Embryonic facial prominence (tissue), 1 donor: Measurements from ENCODE around the gene NEK10.
"Not testable (repeated sequence)": the region's sequence is repeated elsewhere in the genome, so short reads cannot be mapped to it uniquely, and the experiment has no call there.

Experiments
- DNase-seq: peaks from one replicate; pipeline ENCODE4 v3.0.0-alpha.2; 2016; ENCODE audit errors: extremely low spot score

The NEK10 gene, protein sequence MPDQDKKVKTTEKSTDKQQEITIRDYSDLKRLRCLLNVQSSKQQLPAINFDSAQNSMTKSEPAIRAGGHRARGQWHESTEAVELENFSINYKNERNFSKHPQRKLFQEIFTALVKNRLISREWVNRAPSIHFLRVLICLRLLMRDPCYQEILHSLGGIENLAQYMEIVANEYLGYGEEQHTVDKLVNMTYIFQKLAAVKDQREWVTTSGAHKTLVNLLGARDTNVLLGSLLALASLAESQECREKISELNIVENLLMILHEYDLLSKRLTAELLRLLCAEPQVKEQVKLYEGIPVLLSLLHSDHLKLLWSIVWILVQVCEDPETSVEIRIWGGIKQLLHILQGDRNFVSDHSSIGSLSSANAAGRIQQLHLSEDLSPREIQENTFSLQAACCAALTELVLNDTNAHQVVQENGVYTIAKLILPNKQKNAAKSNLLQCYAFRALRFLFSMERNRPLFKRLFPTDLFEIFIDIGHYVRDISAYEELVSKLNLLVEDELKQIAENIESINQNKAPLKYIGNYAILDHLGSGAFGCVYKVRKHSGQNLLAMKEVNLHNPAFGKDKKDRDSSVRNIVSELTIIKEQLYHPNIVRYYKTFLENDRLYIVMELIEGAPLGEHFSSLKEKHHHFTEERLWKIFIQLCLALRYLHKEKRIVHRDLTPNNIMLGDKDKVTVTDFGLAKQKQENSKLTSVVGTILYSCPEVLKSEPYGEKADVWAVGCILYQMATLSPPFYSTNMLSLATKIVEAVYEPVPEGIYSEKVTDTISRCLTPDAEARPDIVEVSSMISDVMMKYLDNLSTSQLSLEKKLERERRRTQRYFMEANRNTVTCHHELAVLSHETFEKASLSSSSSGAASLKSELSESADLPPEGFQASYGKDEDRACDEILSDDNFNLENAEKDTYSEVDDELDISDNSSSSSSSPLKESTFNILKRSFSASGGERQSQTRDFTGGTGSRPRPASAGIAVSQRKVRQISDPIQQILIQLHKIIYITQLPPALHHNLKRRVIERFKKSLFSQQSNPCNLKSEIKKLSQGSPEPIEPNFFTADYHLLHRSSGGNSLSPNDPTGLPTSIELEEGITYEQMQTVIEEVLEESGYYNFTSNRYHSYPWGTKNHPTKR

DNA sequence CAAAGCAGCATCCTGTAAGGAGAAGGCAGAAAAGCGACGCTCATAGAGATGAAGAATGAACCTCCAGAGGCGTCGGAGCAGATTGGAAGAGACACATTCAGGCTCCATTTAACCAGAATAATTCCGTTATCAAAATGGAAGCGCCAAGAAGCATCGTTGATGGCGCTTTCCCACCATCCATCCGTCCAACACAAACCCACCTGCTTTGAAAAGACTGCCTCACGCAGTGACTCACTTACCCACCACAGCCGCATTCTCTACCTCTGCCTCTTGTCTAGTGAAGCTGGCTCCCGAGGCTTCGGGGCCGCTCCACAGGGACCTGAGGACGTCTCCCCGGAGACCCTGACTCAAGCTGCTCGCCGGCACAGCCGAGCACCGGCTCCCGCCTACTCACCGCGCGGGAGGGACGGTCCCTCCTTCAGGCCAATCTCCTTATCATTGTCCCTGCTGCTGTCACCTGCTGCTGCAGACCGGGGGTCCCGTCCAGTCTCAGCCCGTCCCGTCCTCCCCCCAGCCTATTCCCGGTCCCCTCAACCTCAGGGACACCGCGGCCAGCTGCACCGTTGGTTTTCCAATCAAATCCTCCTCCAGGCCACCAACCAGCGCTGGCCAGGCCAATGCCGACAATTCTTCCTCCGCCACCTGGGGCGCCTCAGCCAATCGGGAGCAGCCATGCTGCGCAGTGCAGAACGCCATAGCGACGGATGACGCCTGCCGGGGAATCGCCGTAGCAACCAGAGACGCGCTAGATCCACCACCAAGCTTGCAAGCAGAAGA, at the start of gene NEK10:
NEK10 (minus strand) TSS at position 553 of the 777 bp plus-strand sequence. CDS start 16,501 bp downstream, outside the sequence.
- DNase-seq = peak; percentile 78

DNA sequence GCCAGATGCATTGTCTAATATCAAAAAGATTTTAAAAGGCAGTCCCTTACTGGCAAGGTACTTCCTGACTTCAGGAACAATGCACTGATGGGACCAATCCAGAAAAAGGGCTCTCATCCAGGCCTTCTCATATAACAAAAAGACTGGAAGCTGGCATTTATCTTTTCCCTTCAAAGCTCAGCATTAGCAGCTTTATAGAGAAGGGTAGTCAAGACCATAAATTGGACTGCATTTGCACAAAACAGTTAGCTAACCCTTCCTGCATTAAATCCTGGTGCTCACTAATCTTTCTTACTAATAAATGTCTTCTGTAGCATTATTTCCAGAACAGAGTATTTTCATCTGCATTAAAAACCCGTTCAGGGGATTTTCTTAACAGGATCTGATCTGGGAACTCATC, 46.0 kb upstream of the NEK10 start:
- DNase-seq = no peak

DNA sequence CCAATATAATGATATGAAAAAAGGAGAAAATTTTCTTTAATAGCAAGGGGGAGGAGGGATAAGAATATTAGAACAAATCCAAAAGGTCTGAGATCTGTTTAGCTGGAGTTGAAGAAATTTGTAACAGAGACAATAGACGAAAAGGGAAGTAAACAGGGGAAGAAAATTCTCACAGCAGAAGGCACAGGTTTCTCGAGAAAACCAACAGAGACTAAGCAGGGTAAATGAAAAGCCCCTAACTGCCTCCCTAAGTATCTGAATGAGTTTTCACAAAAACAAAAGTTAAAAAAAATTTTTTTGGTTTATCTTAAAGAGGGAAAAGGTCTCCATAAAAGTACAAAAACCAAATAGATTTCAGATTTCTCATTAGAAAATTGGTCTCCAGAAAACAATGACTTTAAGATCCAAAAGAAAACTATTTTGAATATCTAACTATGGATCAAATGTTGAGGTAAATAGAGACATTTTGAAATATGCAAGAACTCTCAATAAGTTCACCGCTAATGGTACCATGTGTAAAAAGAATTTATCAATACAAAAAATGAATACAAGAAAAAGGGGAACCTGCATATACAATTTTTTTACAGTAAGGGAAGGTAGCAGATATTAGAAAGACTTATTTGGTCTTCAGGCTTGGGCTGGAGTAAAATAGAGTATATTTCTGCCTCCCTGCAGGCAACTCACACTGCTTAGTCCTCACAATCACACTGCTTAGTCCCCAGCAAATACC, 23.9 kb upstream of the NEK10 start:
- DNase-seq = no peak

DNA sequence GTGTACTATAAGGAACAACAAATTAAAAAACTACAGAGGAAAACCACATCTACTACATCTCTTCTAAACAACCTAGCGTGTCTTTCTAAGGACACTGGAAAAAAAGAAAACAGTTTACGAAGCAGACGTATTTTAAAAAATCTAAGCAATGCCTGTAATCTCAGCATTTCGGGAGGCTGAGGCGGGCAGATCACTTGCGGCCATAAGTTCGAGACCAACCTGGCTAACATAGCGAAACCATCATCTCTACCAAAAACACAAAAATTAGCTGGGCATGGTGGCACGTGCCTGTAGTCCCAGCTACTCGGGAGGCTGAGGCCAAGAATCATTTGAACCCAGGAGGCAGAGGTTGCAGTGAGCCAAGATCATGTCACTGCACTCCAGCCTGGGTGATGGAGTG, 23.2 kb upstream of the NEK10 start:
- not testable (repeated sequence) for DNase-seq

DNA sequence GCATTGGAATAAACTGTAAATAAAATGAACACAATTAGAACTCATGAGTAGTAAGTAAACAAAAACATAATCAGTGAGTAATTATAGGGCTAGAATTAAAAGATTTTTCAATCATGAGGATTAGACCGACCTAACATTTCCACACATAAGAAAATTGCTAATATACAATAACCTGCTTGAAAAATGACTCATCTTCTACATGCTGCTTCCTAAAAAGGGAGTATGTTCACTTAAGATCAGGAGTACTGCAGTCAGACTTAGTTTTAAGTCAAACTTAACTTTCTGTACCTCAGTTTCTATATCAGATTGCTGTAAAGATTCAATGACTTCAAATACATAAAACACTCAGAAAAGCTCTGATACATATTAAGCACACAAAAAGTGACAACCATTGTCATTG, 22.6 kb upstream of the NEK10 start:
- no peak for DNase-seq

DNA sequence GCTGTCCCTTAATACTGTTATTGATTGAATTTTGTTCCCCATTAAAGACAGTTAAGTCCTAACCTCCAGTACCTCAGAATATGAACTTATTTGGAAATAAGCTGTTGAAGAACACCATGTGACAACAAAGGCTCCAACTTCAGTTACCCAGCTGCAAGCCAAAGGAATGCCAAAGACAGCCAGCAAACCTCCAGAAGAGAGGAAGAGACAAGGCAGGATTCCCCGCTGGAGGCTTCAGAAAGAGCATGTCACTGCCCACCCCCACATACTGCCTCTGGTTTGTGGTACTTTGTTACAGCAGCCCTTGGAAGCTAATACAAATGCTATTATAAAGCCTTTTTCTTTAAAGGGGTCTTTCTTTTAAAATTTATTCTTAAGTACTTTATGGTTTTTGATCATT, 18.4 kb upstream of the NEK10 start:
- no peak for DNase-seq

DNA sequence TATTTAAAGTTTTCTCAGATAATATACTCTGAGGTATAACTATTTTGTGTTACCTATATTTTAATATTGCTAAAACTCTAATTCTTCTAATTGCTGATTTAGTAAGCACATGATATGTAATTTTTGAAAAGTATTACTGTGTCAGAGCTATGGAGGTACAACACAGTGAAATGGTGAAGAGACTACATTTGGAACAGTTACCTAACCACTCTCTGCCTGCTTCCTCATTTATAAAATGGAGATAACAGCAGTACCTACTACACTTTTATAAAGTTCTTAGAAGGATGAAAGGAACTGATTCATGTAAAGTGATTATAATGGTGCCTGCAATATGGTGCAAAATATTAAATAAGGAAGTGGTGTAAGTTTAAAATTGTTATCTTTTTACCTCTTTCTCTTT, 16.3 kb upstream of the NEK10 start:
- no peak for DNase-seq

DNA sequence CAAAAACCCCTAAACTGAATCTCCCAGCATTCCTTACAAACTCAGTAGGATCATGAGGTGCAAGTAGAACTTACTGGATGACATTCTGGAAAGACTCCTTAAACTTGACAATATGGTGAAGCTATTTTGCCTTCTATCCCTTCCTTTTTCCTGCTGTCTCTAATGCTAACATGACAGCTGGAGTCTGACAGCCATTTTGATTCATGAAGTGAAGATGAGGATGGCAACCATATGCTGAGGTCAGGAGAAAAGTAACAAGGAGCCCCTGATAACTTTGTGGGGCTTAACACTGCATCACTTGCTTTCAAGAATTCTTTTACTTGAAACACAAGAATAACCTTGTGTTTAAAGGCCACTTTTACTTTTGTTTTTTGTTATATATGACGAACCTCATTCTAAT, 15.0 kb upstream of the NEK10 start:
- DNase-seq = no peak

DNA sequence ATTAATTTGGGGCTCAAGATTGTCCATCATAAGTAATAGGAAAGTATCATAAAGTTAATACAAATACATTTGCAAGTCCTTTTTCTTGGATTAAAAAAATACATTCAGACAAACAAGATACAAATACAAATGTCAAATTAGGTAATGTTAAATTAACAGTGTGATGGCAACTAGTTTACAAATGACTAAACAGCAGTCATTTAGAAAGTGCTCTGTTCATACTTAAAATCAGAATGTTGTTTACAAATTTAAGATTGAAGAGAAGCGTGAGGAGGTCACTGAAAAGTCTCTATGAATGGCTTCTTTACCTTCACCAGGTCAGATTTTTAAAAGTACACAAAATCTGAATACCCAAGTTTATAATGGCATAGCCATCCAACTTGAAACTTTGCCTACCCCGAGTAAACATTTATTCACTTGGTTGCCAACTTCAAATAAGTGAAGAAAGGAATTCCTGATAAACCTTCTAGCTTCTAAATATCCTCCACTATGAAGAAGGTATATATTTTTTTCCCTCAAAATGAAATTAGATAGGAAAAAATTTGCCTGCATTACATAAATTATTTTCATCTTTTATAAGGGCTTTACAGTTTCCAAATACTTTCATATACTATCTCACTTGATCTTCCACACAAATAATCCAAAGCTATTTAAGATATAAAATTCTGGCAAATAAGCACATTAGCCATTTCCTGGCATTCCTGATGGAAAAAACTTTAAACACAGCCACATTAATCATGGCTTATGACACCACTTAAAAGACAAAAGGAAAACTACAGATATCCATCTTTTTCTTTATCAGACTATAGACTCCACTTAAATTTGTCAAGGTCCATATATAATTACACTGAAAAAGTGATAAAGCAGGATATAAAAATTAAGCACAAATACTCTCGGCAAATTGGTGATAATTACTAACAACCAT, 11.5 kb upstream of the NEK10 start:
- no peak for DNase-seq

DNA sequence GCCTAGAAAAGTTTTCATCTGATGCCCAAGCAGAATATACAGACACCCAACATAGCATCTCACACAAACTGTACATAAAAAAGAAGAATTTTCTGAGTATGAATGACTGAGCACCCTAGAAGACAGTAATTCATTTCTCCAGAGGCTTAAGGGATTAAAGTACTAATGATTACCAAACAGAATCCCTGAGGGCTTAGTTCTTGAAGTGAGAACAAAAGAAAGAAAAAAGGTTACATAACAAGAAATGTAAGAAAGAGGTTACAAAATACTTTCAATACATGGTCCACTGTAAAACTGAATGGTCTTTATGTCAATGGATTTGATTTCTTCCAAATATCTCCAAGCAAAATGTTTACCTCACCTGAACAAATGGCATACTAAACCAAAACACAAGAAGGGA, 9.1 kb upstream of the NEK10 start:
- DNase-seq = no peak

DNA sequence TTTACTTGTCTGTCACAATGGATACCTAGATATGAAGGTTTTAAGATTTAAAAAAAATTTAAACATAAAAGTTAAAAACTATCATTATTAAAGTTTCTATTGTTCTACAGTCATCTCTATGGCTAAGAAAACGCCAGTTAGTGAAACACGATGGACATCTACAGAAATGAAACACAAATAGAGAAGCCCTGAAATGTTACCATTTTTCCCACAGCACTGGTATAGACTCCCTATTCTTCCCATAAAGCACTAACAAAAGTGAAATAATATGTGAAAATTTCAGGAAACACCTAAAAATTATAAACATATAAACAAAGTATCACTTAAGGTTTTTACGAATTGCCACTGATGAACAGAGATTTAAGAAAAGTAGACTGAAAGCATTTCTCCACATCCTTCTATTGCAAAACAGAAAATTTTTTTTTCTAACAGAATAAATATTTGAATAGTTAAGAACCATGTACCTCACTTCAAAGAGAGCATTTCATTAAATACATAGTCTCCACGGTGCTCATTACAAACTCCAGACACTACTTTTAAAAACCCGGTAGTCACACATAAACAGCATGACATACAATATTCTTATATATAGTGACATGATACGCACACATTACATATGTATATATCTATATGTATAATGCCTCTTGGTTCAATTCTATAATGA, 7.1 kb upstream of the NEK10 start:
- no peak for DNase-seq

DNA sequence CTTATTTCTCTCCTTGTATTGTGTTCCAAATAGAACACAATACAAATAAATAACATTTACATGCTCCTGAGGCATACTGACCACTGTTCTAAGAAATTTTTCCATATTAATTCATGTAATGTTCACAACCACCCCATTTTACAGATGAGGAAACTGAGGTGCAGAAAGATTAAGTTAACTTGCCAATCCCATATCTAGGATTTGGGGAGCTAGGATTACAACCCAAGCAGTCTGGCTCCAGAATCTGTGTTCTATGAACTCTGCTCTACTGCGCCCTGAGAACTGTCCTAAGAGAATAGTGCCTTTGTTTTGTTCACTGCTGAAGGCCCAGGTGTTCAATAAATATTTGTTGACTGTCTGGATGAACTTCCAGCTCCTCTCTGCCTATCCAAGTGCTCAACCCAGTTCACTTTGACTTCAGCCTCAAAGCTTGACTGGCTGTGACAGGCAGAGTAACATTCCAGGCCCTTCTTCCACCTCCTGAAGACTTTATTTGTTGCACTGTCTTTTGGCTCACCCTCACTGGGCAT, 3.1 kb downstream of the NEK10 start:
- DNase-seq = no peak

DNA sequence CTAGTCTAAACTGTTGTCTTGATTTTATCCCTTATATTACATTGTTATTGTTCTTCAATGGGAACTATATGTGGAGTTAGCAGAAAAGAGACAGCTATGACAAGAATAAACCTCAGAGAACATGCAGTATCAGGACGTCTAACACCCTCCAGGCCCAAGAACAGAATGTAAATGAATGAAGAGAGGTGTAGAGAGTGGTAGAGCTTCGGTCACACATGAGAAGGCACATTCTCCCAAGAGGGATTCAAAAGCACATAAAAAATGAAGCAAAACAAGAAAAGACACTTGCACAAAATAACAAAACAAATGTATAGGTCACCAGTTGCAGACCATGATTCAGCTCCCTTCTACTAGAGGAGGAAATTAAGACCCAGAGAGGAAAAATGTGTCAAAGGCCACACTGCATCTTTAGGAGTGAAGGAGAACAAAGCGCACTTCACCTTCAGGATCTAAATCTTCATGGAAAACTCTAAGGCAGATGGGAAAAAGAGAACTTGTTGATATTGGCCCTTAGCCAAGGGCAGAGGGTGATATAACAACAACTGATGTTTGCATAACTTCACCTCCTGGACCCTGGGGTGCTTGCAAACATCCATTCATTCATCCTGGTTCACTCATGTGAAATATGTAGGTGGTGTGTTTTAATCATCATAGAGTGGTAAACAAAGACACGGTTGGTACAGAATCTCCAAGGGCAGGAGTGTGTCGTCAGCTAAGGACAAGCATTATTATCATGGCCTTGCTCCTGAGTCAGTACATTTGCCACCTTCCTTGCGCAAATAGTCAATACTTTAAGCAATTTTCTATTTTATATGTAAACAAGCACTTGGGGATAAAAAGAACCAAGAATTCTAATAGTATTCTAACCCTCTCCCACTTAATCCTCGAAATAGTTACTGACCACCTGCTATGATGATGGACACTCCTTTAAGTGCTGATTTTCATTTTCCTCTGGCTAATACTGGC, 8.8 kb downstream of the NEK10 start:
- no peak for DNase-seq

DNA sequence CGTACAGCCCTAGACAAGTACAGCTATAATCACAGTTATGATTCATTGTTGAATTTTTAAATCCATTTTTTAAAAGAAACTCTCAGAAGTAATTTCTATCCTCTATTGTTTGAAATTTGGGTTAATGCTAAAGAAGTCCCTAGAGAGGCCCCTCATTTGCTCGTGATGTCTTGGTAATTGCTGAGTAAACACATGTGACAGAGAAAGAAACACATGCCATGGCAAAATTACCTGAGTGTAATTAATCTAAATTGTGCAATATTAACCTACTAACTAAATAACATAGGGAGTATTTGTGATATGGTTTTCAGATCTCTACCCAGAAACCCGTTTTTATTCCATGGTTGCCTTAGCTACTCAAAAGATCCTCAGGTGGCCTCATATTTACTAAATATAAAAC, 10.8 kb downstream of the NEK10 start:
- no peak for DNase-seq

DNA sequence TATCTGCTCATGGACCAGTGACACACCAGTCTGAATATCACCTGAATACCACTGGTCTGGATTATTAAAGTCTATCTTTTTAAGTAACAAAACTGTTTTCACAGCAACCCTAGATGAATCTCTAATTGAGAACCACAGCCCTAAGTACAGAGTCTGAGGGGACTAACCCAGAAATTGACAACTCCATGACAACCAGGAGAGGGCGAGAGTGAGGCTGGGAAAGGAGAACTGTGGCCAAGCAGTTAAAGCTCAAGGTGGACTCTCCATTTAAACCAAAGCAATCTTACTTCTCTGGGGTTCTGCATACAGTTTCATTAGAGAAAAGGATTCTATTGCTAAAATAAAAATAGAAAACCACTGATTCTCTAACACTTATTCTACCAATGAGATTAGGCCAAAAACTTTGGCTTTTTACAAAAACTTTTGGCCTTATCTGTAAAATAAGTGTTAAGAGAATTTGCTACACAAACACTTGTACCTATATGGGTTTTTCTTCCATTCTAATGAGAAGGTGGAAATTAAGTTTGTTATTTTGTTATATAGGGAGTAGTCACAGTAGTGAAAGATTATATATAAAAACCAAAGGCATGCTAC, 11.4 kb downstream of the NEK10 start:
- DNase-seq = no peak

DNA sequence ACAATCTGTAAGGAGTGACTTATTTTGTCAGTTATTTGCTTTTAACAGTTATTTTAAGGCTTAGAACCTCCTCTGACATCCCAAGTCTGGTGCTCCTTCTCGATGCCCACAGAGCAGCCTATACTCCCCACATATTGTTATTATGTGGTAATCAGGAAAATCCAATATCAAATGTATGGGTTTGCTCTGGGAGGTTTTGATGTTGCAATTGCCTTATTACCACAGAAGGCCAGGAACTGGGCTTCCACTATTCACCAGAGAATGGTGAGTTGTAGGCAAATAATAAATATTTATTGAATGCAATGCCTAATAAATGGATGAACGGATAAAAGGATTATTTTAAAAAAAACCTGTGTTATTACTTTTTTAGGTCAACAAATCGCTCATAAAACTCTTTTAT, 12.2 kb downstream of the NEK10 start:
- DNase-seq = no peak

DNA sequence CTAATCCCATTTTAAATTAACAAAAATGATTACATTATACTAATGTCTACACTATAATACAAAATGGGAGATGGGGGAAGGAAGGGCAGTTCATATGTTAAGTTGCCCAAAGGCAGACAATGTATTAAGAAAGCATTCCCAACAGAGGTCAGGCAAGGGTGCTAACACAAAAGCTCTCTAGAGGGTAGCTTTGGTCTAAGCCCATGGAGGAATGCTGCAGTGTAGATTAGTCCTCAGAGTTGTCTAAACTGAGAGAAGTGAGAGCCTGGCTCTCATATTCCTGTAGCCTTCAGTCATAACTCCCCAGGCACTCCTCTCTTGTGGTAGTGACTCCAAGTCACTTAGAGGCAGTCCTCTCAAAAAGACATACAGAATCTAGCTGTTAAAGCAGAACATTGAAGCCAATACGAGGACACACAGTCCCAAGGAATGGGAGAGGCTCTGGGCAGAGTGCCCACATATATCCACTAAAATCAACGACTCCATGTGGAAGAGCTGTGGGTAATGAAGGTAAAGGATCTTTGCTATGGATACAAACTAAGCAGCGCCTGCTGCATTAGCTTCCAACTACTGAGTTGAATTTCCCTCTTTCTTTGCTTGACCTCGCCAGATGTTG, 14.5 kb downstream of the NEK10 start:
- DNase-seq = no peak
